ENCODE measurements around the gene TMEM140. TPM values are rescaled to one million over a fixed set of nuclear protein-coding genes. Genes with fewer than 3 reads are reported as not detected.

The TMEM140 gene
- total RNA-seq, 1 experiment from 2014 or later = not detected

- H3K27ac ChIP-seq (ENCODE audit: low read depth, low read length, poor library complexity, severe bottlenecking) = no peak overlapping the region
- H3K36me3 ChIP-seq (ENCODE audit: insufficient read depth, low read length, poor library complexity, severe bottlenecking) = no peaks in the 10 kb centered on the region
- H3K27me3 ChIP-seq (replicated peaks; ENCODE audit: insufficient read depth, low read depth, low read length, poor library complexity) = no peaks in the 10 kb centered on the region
- no peak overlapping the region for H3K4me3 ChIP-seq (ENCODE audit: low read depth, low read length, poor library complexity, severe bottlenecking)
- no peak for DNase-seq (ENCODE audit: low spot score)
- H3K4me1 ChIP-seq (ENCODE audit: insufficient read depth, low read length, poor library complexity, severe bottlenecking) = no peaks in the 10 kb centered on the region
- intact Hi-C loops (cut with micrococcal nuclease; ENCODE audit: unreplicated experiment) = no loop called here
- H3K9me3 ChIP-seq (ENCODE audit: low read depth, low read length, poor library complexity, severe bottlenecking) = no peaks in the 10 kb centered on the region
- POLR2A ChIA-PET (ENCODE audit: low non-redundant PET) = no interaction called here
- CTCF ChIA-PET = no interaction called here
- no peak for TF ChIP-seq EZH2 (IDR thresholded peaks at IDR 0.05; ENCODE audit: borderline replicate concordance, low read depth, low read length, poor library complexity, severe bottlenecking)
- TF ChIP-seq CTCF (conservative IDR thresholded peaks at IDR 0.05; ENCODE audit: low read depth, low read length) = no peak
- no TSS peak for BruUV-seq (replicated peaks)
These were observed 59.7 kb downstream of the TMEM140 start for GRCh38 chr7:135207406-135208101.

GRCh38 chr7:135208102-135208793 is 60.4 kb downstream of the TMEM140 start:
- Histone ChIP-seq H3K4me1 (ENCODE audit: insufficient read depth, low read length, poor library complexity, severe bottlenecking) (no peaks in the 10 kb centered on the region), H3K27me3 (replicated peaks; ENCODE audit: insufficient read depth, low read depth, low read length, poor library complexity) (no peaks in the 10 kb centered on the region), H3K9me3 (ENCODE audit: low read depth, low read length, poor library complexity, severe bottlenecking) (no peaks in the 10 kb centered on the region), H3K27ac (ENCODE audit: low read depth, low read length, poor library complexity, severe bottlenecking) (no peak overlapping the region), H3K4me3 (ENCODE audit: low read depth, low read length, poor library complexity, severe bottlenecking) (no peak overlapping the region), H3K36me3 (ENCODE audit: insufficient read depth, low read length, poor library complexity, severe bottlenecking) (no peaks in the 10 kb centered on the region)
- no peak for DNase-seq (ENCODE audit: low spot score)
- BruUV-seq (replicated peaks) = no TSS peak
- CTCF ChIA-PET = no interaction called here
- intact Hi-C loops (cut with micrococcal nuclease; ENCODE audit: unreplicated experiment) = no loop called here
- TF ChIP-seq EZH2 (IDR thresholded peaks at IDR 0.05; ENCODE audit: borderline replicate concordance, low read depth, low read length, poor library complexity, severe bottlenecking) (no peak), CTCF (conservative IDR thresholded peaks at IDR 0.05; ENCODE audit: low read depth, low read length) (no peak)
- POLR2A ChIA-PET (ENCODE audit: low non-redundant PET) = no interaction called here

- no peak overlapping the region for H3K4me3 ChIP-seq (ENCODE audit: low read depth, low read length, poor library complexity, severe bottlenecking)
- DNase-seq (ENCODE audit: low spot score) = no peak
- H3K36me3 ChIP-seq (ENCODE audit: insufficient read depth, low read length, poor library complexity, severe bottlenecking) = no peaks in the 10 kb centered on the region
- CTCF ChIA-PET = no interaction called here
- H3K4me1 ChIP-seq (ENCODE audit: insufficient read depth, low read length, poor library complexity, severe bottlenecking) = no peaks in the 10 kb centered on the region
- BruUV-seq (replicated peaks) = no TSS peak
- H3K27me3 ChIP-seq (replicated peaks; ENCODE audit: insufficient read depth, low read depth, low read length, poor library complexity) = no peaks in the 10 kb centered on the region
- no peaks in the 10 kb centered on the region for H3K9me3 ChIP-seq (ENCODE audit: low read depth, low read length, poor library complexity, severe bottlenecking)
- POLR2A ChIA-PET (ENCODE audit: low non-redundant PET) = no interaction called here
- TF ChIP-seq EZH2 (IDR thresholded peaks at IDR 0.05; ENCODE audit: borderline replicate concordance, low read depth, low read length, poor library complexity, severe bottlenecking) = no peak
- TF ChIP-seq CTCF (conservative IDR thresholded peaks at IDR 0.05; ENCODE audit: low read depth, low read length) = no peak
- intact Hi-C loops (cut with micrococcal nuclease; ENCODE audit: unreplicated experiment) = no loop called here
- no peak overlapping the region for H3K27ac ChIP-seq (ENCODE audit: low read depth, low read length, poor library complexity, severe bottlenecking)
These were observed 61.5 kb downstream of the TMEM140 start for GRCh38 chr7:135209225-135209834.

Measured in A673 (cell line).